Measurements from ENCODE around the gene CCDC9B.

CCDC9B gene

DNA sequence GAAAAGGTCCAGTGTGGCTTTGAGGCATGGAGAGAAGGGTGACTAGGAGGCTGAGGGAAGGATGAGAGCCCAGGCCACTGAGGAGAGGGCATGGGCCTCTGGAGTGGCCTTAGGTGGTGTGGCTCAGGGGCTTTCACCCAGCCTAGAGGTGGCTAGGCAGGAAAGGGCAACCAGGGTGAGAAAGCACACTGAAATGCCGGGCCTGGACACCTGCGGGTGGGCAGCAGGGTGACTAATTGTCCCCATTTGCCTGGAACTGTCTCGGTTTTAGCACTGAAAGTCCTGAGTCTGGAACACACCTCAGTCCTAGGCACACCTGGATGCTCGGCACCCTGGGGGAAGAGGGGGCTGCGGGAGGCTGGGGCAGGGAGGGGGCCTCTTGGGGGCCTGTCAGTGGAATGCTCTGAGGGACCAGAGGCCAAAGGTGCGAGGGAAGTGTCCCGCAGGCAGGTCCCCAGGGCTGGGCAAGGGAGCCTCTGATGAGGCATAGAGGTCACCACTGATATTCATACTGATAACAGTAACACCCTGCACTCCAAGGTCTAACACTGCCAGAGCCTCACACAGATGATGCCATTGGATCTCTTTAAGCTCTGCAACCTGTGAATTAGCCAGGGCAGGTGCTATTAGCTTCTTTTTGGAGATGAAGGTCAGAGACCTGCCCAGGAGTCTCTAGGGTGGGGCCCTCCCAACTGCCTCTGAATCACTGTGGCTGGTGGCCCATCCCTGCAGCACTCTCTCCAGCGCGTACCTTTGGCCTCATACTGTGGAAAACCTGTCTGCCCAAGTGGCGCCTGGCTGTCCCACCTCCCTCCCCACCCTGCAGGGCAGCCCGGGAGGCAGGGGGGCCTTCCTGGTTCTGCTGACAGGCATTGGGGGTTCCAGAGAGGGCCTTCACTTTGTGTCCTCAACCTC lies 7.1 kb upstream of the CCDC9B start:
- H3K27ac ChIP-seq (ENCODE audit: low read length): no peak overlapping the region

GRCh38 chr15:40346579-40347558 lies 6.1 kb upstream of the CCDC9B start:
- no peaks in the 10 kb centered on the region for H3K9me3 ChIP-seq (ENCODE audit: insufficient read depth, low read length, severe bottlenecking)
- H3K9ac ChIP-seq (ENCODE audit: low read depth, low read length): no peak overlapping the region

More for the DNA sequence above, 7.1 kb upstream of the CCDC9B start:
- H3K9ac ChIP-seq (ENCODE audit: low read depth, low read length): no peak overlapping the region
- ATAC-seq (ENCODE audit: insufficient read depth, low read depth): no peak
- H3K4me3 ChIP-seq (ENCODE audit: low read depth in 1 of 2, low read length in 2 of 2): no peak overlapping the region
- no peaks in the 10 kb centered on the region for H3K79me2 ChIP-seq (ENCODE audit: insufficient read depth, low read length)
- no peak for TF ChIP-seq CTCF (IDR thresholded peaks at IDR 0.05; ENCODE audit: borderline replicate concordance, extremely low read depth, low read length, poor library complexity, severe bottlenecking)
- no peak for TF ChIP-seq EZH2 (IDR thresholded peaks at IDR 0.05; ENCODE audit: borderline replicate concordance, low read depth, low read length, severe bottlenecking)
- no peaks in the 10 kb centered on the region for H4K20me1 ChIP-seq (ENCODE audit: insufficient read depth, low read length)
- no peaks in the 10 kb centered on the region for H3K36me3 ChIP-seq (ENCODE audit: insufficient read depth, low read length)
- no peaks in the 10 kb centered on the region for H3K27me3 ChIP-seq (ENCODE audit: insufficient read depth, low read length, poor library complexity)
- no peak overlapping the region for H3K4me2 ChIP-seq (ENCODE audit: insufficient read depth, low read length)
- DNase-seq: no peak
- peaks cover 3% of the 10 kb centered on the region; the same call in 1 of the 2 replicates for H3K4me1 ChIP-seq (ENCODE audit: insufficient read depth, low read length)
- H2AFZ ChIP-seq (ENCODE audit: low read depth, low read length): no peak overlapping the region
- no peaks in the 10 kb centered on the region for H3K9me3 ChIP-seq (ENCODE audit: insufficient read depth, low read length, severe bottlenecking)

More at GRCh38 chr15:40346579-40347558, 6.1 kb upstream of the CCDC9B start:
- ATAC-seq (ENCODE audit: insufficient read depth, low read depth) (no peak), DNase-seq (no peak)
- Histone ChIP-seq H2AFZ (ENCODE audit: low read depth, low read length) (no peak overlapping the region), H3K27me3 (ENCODE audit: insufficient read depth, low read length, poor library complexity) (no peaks in the 10 kb centered on the region), H4K20me1 (ENCODE audit: insufficient read depth, low read length) (no peaks in the 10 kb centered on the region), H3K79me2 (ENCODE audit: insufficient read depth, low read length) (no peaks in the 10 kb centered on the region), H3K27ac (ENCODE audit: low read length) (no peak overlapping the region), H3K36me3 (ENCODE audit: insufficient read depth, low read length) (no peaks in the 10 kb centered on the region), H3K4me3 (ENCODE audit: low read depth in 1 of 2, low read length in 2 of 2) (no peak overlapping the region), H3K4me2 (ENCODE audit: insufficient read depth, low read length) (no peak overlapping the region), H3K4me1 (ENCODE audit: insufficient read depth, low read length) (peaks cover 3% of the 10 kb centered on the region; the same call in 1 of the 2 replicates)
- TF ChIP-seq CTCF (IDR thresholded peaks at IDR 0.05; ENCODE audit: borderline replicate concordance, extremely low read depth, low read length, poor library complexity, severe bottlenecking): no peak
- TF ChIP-seq EZH2 (IDR thresholded peaks at IDR 0.05; ENCODE audit: borderline replicate concordance, low read depth, low read length, severe bottlenecking): no peak

All from DND-41 (cell line).